ENCODE data around the gene CKS1B. TPM values are rescaled to one million over a fixed set of nuclear protein-coding genes. Genes with fewer than 3 reads are reported as not detected.

CKS1B gene
- polyA plus RNA-seq, 1 experiment = 111 TPM

DNA sequence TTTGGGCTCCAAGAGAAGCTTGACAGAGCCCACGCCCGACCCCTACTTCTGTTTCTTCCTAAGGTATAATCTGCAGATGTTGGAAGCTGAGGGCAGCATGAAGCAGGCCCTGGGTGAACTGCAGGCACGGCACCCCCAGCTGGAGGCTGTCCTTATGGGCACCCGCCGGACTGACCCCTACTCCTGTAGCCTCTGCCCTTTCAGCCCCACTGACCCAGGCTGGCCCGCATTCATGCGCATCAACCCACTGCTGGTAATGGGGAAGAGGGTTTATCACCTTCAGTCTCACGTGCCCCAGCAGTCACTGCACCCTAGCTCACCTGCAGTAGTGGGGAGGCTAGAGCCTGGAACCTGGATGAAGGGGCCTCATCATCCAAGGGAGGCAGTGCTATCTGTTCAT, 15.8 kb downstream of the CKS1B start:
- Histone ChIP-seq H3K36me3 (ENCODE audit: control insufficient read depth, insufficient read depth, low read length) (peaks cover 17% of the 10 kb centered on the region), H3K4me3 (ENCODE audit: low read depth, low read length) (no peak overlapping the region), H3K27me3 (ENCODE audit: control insufficient read depth, insufficient read depth, low read length) (no peaks in the 10 kb centered on the region)
- no peak for DNase-seq (ENCODE audit: low read depth)
- TF ChIP-seq, protein P1, sequence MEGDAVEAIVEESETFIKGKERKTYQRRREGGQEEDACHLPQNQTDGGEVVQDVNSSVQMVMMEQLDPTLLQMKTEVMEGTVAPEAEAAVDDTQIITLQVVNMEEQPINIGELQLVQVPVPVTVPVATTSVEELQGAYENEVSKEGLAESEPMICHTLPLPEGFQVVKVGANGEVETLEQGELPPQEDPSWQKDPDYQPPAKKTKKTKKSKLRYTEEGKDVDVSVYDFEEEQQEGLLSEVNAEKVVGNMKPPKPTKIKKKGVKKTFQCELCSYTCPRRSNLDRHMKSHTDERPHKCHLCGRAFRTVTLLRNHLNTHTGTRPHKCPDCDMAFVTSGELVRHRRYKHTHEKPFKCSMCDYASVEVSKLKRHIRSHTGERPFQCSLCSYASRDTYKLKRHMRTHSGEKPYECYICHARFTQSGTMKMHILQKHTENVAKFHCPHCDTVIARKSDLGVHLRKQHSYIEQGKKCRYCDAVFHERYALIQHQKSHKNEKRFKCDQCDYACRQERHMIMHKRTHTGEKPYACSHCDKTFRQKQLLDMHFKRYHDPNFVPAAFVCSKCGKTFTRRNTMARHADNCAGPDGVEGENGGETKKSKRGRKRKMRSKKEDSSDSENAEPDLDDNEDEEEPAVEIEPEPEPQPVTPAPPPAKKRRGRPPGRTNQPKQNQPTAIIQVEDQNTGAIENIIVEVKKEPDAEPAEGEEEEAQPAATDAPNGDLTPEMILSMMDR (IDR thresholded peaks at IDR 0.05; ENCODE audit: insufficient read depth, low read depth, low read length) = no peak
- CTCF ChIA-PET = no interaction called here
- POLR2A ChIA-PET = no interaction called here

GRCh38 chr1:154992721-154993571, 18.5 kb downstream of the CKS1B start:
- no peak for DNase-seq (ENCODE audit: low read depth)

DNA sequence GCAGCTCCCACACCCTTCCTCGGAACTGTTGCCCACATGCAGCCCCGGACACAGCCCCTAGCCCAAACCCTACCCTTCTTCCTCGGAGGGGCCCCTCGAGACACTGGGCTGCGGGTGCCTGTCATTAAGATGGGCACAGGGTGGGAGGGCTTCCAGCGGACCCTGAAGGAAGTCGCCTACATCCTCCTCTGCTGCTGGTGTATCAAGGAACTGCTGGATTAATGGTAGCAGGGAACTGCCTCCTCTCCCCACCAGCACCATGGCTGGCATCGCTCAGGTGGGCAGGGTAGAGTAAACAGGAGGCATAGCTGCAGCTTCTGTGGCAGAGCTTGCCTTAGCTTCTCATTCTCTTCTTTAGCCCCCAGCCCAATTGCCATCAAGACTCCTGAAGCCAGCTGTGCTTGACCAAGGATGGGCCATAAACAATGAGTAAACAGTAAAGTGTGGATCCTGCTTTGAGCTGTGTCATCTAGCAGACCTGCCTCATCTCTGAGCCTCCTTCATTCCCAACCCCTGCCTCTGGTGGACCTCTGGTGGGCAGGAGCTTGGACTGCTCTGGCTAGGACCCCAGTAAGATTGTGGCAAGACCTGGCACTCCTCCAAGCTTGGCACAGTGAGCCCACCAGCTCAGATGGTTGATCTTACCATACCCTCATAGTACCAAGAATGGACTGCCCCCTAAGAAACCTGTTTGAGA, 19.2 kb downstream of the CKS1B start, which contains the start of gene LENEP:
Gene LENEP (plus strand): TSS at position 15 of the 697 bp plus-strand sequence. CDS start 22 bp downstream, at position 37.
- DNase-seq (ENCODE audit: low read depth) = no peak
- Histone ChIP-seq H3K36me3 (ENCODE audit: control insufficient read depth, insufficient read depth, low read length) (peaks cover 8% of the 10 kb centered on the region), H3K4me3 (ENCODE audit: low read depth, low read length) (no peak within 1 kb of the TSS), H3K27me3 (ENCODE audit: control insufficient read depth, insufficient read depth, low read length) (no peaks in the 10 kb centered on the region)
- POLR2A ChIA-PET = interaction anchor here (0.5 to 0.6 kb wide), 2 partner anchors 27 to 1718 kb away, joined by 3 to 4 read pairs; no protein-coding TSS in a partner anchor
- TF ChIP-seq, protein P1 (IDR thresholded peaks at IDR 0.05; ENCODE audit: insufficient read depth, low read depth, low read length) = no peak
- CTCF ChIA-PET = interaction anchor here (0.6 to 9.0 kb wide), 9 partner anchors 10 to 97 kb away, joined by 3 to 95 read pairs (median 5); partner anchors contain the start of genes ADAM15, FLAD1, PBXIP1 and SHC1

More at GRCh38 chr1:154992721-154993571, 18.5 kb downstream of the CKS1B start:
- TF ChIP-seq, protein P1 (IDR thresholded peaks at IDR 0.05; ENCODE audit: insufficient read depth, low read depth, low read length) = peak; percentile 28
- peaks cover 14% of the 10 kb centered on the region for H3K36me3 ChIP-seq (ENCODE audit: control insufficient read depth, insufficient read depth, low read length)
- CTCF ChIA-PET = interaction anchor here (0.6 to 9.0 kb wide), 6 partner anchors 10 to 96 kb away, joined by 3 to 95 read pairs (median 10); partner anchors contain the start of genes ADAM15, FLAD1 and PBXIP1
- no peaks in the 10 kb centered on the region for H3K27me3 ChIP-seq (ENCODE audit: control insufficient read depth, insufficient read depth, low read length)
- POLR2A ChIA-PET = no interaction called here
- H3K4me3 ChIP-seq (ENCODE audit: low read depth, low read length) = no peak overlapping the region

- TF ChIP-seq, protein P1 (IDR thresholded peaks at IDR 0.05; ENCODE audit: insufficient read depth, low read depth, low read length) = no peak
- POLR2A ChIA-PET = interaction anchor here (0.5 to 0.6 kb wide), 2 partner anchors 28 to 1717 kb away, joined by 3 to 4 read pairs; no protein-coding TSS in a partner anchor
- CTCF ChIA-PET = interaction anchor here (1.1 to 9.0 kb wide), 8 partner anchors 11 to 57 kb away, joined by 3 to 95 read pairs (median 6); partner anchors contain the start of genes ADAM15, FLAD1, PBXIP1 and SHC1
- Histone ChIP-seq H3K27me3 (ENCODE audit: control insufficient read depth, insufficient read depth, low read length) (no peaks in the 10 kb centered on the region), H3K4me3 (ENCODE audit: low read depth, low read length) (no peak overlapping the region), H3K36me3 (ENCODE audit: control insufficient read depth, insufficient read depth, low read length) (peaks cover 5% of the 10 kb centered on the region; the same call in 1 of the 2 replicates)
- DNase-seq (ENCODE audit: low read depth) = no peak
These were observed 19.7 kb downstream of the CKS1B start for GRCh38 chr1:154994269-154994587.
